Transverse colon (tissue), 4 donors: ENCODE measurements around the gene NDUFB6. TPM values are rescaled to one million over a fixed set of nuclear protein-coding genes. Genes with fewer than 3 reads are reported as not detected.
"Not testable (repeated sequence)": the region's sequence is repeated elsewhere in the genome, so short reads cannot be mapped to it uniquely, and the experiment has no call there.

Source experiments
- DNase-seq: peaks from one replicate; pipeline ENCODE4 v3.0.0-alpha.2; 2019
- H3K27ac ChIP-seq, 4 donors: fragments of 200-600 bp; sonication (generic); 2 replicates each; pipeline ENCODE4 v1.5.1; 2016 to 2018; ENCODE audit warnings: inconsistent platforms in 4 of 4
- H3K27me3 ChIP-seq: fragments of 200-600 bp; sonication (generic); 2 replicates; pipeline ENCODE4 v1.5.1; 2017; ENCODE audit warnings: inconsistent platforms
- H3K36me3 ChIP-seq, 4 donors: fragments of 200-600 bp; sonication (generic); 2 replicates each; pipeline ENCODE4 v1.5.1; 2017 to 2019; ENCODE audit warnings: inconsistent platforms in 4 of 4
- H3K4me1 ChIP-seq, 4 donors: fragments of 200-600 bp; sonication (generic); 2 replicates each; pipeline ENCODE4 v1.5.1; 2017 to 2020; ENCODE audit warnings: inconsistent platforms in 4 of 4
- H3K4me3 ChIP-seq, 4 donors: fragments of 200-600 bp; sonication (generic); 1 replicate in 1 of 4; 2 replicates in 3 of 4; pipeline versions ENCODE4 v1.5.1 to v1.6.1; 2017 to 2019; ENCODE audit warnings: inconsistent platforms in 4 of 4
- H3K9me3 ChIP-seq, 2 donors: fragments of 200-600 bp; sonication (generic); 2 replicates each; pipeline ENCODE4 v1.5.1; 2017 to 2019; ENCODE audit warnings: inconsistent platforms in 2 of 2
- CTCF ChIP-seq, 5 experiments: fragments of 200-600 bp in 3 of 5; fragments of 450-650 bp in 2 of 5; sonication (generic) in 3 of 5; IDR thresholded peaks; 1 replicate in 2 of 5; 2 replicates in 3 of 5; pipeline ENCODE4 v1.5.1; 2016 to 2017; ENCODE audit warnings: antibody characterized with exemption in 5 of 5, inconsistent platforms in 3 of 5, mild to moderate bottlenecking in 2 of 5, moderate library complexity in 1 of 5
- EP300 ChIP-seq: sonication (generic); formaldehyde crosslinking; IDR thresholded peaks from one replicate; pipeline ENCODE4 v1.6.1; 2017; ENCODE audit warnings: antibody characterized with exemption, low read depth
- POLR2A ChIP-seq: fragments of 450-650 bp; IDR thresholded peaks from one replicate; pipeline ENCODE4 v1.6.1; 2016; ENCODE audit warnings: antibody characterized with exemption, mild to moderate bottlenecking, moderate library complexity
- POLR2AphosphoS5 ChIP-seq, 3 donors: sonication (generic); formaldehyde crosslinking; IDR thresholded peaks; one replicate each; pipeline ENCODE4 v1.6.1; 2016; ENCODE audit warnings: antibody characterized with exemption in 3 of 3
- WGBS, 2 donors: methylation state at CpG; one replicate each; pipeline ENCODE4 v1.1.5; 2018; ENCODE audit warnings: low coverage in 1 of 2; 5-methylcytosine and 5-hydroxymethylcytosine counted together
- in situ Hi-C, 4 donors: fragments of 200-750 bp; cut with MboI; loops; one replicate each; pipeline versions ENCODE4 v1.15.0 to v1.15.1; 2017; ENCODE audit warnings: low sequenced_read_pairs in 3 of 4, low pct_ligation_motif_present in 1 of 4, low pct_unique_long_range_greater_than_20kb in 1 of 4
- intact Hi-C: fragments of 100-400 bp; cut with DNase I; formaldehyde crosslinking; loops from one replicate; pipeline ENCODE4 v1.15.1; 2023; ENCODE audit warnings: low total_unique reads
- total RNA-seq, 4 donors: library from RNA; depleted of rRNA; stranded (reverse); fragments of >200 nt; gene quantifications; one replicate each; pipeline ENCODE4 v1.1.0, GENCODE V29; 2016

Gene NDUFB6
- total RNA-seq, 4 donors from 2014 or later: 10.5 to 42.7 (median 24.3) TPM

GRCh38 chr9:32550562-32551275, 22.2 kb downstream of the NDUFB6 start:
- peak; percentile 45 to 70 (median 50) for TF ChIP-seq POLR2AphosphoS5 (IDR thresholded peaks at IDR 0.05)
- TF ChIP-seq EP300: no peak
- TF ChIP-seq POLR2A: peak; percentile 49
- TF ChIP-seq CTCF (IDR thresholded peaks at IDR 0.05): peak in 1 of 5 experiments; percentile 6
- in situ Hi-C loops (no loop called here), intact Hi-C loops (no loop called here)
- peak overlapping the region; percentile 90 to 97 (median 92) for H3K27ac ChIP-seq
- no peaks in the 10 kb centered on the region for H3K27me3 ChIP-seq
- H3K9me3 ChIP-seq: no peaks in the 10 kb centered on the region
- peak overlapping the region; percentile 64 to 82 (median 80) for H3K4me3 ChIP-seq
- H3K36me3 ChIP-seq: no peaks in the 10 kb centered on the region
- WGBS, 2 donors: 0 to 1% methylated on average over 1 to 44 of the region's 75 CpGs
- peaks cover 12 to 30% (median 21%) of the 10 kb centered on the region in 4 donors for H3K4me1 ChIP-seq
- DNase-seq: peak; percentile 93

GRCh38 chr9:32550150-32550561, 22.8 kb downstream of the NDUFB6 start:
- peak overlapping the region; percentile 64 to 82 (median 80) for H3K4me3 ChIP-seq
- no peak for TF ChIP-seq EP300
- TF ChIP-seq POLR2A: no peak
- TF ChIP-seq POLR2AphosphoS5 (IDR thresholded peaks at IDR 0.05): no peak
- no peak for TF ChIP-seq CTCF (IDR thresholded peaks at IDR 0.05)

GRCh38 chr9:32548213-32548612, 24.7 kb downstream of the NDUFB6 start:
- H3K4me1 ChIP-seq: peaks cover 9 to 26% (median 19%) of the 10 kb centered on the region in 4 donors
- H3K36me3 ChIP-seq, H3K27ac ChIP-seq, DNase-seq, H3K4me3 ChIP-seq, in situ Hi-C loops, H3K9me3 ChIP-seq, intact Hi-C loops, H3K27me3 ChIP-seq: not testable (repeated sequence)
- WGBS, 2 donors: 91 to 98% methylated on average over 12 to 20 of the region's 20 CpGs

More at GRCh38 chr9:32550150-32550561, 22.8 kb downstream of the NDUFB6 start:
- Histone ChIP-seq H3K27ac (peak overlapping the region; percentile 90 to 97 (median 92)), H3K4me1 (peaks cover 12 to 30% (median 21%) of the 10 kb centered on the region in 4 donors), H3K9me3 (no peaks in the 10 kb centered on the region), H3K36me3 (no peaks in the 10 kb centered on the region), H3K27me3 (no peaks in the 10 kb centered on the region)
- intact Hi-C loops (no loop called here), in situ Hi-C loops (no loop called here)
- DNase-seq: no peak
- 2 to 3% methylated on average over 5 to 10 of the region's 10 CpGs for WGBS, 2 donors

GRCh38 chr9:32545884-32546283, 27.1 kb downstream of the NDUFB6 start:
- Histone ChIP-seq H3K4me3 (no peak overlapping the region), H3K36me3 (peaks cover 0 to 19% (median 3%) of the 10 kb centered on the region in 4 donors), H3K4me1 (peaks cover 8 to 21% (median 15%) of the 10 kb centered on the region in 4 donors), H3K27ac (no peak overlapping the region), H3K27me3 (no peaks in the 10 kb centered on the region), H3K9me3 (no peaks in the 10 kb centered on the region)
- no peak for DNase-seq
- TF ChIP-seq POLR2A: no peak
- no peak for TF ChIP-seq POLR2AphosphoS5 (IDR thresholded peaks at IDR 0.05)
- no peak for TF ChIP-seq CTCF (IDR thresholded peaks at IDR 0.05)
- TF ChIP-seq EP300: no peak
- intact Hi-C loops (no loop called here), in situ Hi-C loops (no loop called here)
- 88 to 97% methylated on average over 1 of the region's 1 CpG for WGBS, 2 donors
